GM08714 (cell line): ENCODE data around the gene MYCBP2.

Experiments
- H3K4me3 ChIP-seq: fragments of 200-500 bp; sonication (Bioruptor generic); 2 replicates; pipeline ENCODE4 v1.5.1; 2014; ENCODE audit warnings: mild to moderate bottlenecking, low read length, inconsistent platforms
- ZNF274 ChIP-seq: IDR thresholded peaks from 2 replicates; pipeline ENCODE4 v1.6.1; 2012; ENCODE audit warnings: mild to moderate bottlenecking, low read depth, low read length

The MYCBP2 gene, protein sequence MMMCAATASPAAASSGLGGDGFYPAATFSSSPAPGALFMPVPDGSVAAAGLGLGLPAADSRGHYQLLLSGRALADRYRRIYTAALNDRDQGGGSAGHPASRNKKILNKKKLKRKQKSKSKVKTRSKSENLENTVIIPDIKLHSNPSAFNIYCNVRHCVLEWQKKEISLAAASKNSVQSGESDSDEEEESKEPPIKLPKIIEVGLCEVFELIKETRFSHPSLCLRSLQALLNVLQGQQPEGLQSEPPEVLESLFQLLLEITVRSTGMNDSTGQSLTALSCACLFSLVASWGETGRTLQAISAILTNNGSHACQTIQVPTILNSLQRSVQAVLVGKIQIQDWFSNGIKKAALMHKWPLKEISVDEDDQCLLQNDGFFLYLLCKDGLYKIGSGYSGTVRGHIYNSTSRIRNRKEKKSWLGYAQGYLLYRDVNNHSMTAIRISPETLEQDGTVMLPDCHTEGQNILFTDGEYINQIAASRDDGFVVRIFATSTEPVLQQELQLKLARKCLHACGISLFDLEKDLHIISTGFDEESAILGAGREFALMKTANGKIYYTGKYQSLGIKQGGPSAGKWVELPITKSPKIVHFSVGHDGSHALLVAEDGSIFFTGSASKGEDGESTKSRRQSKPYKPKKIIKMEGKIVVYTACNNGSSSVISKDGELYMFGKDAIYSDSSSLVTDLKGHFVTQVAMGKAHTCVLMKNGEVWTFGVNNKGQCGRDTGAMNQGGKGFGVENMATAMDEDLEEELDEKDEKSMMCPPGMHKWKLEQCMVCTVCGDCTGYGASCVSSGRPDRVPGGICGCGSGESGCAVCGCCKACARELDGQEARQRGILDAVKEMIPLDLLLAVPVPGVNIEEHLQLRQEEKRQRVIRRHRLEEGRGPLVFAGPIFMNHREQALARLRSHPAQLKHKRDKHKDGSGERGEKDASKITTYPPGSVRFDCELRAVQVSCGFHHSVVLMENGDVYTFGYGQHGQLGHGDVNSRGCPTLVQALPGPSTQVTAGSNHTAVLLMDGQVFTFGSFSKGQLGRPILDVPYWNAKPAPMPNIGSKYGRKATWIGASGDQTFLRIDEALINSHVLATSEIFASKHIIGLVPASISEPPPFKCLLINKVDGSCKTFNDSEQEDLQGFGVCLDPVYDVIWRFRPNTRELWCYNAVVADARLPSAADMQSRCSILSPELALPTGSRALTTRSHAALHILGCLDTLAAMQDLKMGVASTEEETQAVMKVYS (N-terminal part only)

DNA sequence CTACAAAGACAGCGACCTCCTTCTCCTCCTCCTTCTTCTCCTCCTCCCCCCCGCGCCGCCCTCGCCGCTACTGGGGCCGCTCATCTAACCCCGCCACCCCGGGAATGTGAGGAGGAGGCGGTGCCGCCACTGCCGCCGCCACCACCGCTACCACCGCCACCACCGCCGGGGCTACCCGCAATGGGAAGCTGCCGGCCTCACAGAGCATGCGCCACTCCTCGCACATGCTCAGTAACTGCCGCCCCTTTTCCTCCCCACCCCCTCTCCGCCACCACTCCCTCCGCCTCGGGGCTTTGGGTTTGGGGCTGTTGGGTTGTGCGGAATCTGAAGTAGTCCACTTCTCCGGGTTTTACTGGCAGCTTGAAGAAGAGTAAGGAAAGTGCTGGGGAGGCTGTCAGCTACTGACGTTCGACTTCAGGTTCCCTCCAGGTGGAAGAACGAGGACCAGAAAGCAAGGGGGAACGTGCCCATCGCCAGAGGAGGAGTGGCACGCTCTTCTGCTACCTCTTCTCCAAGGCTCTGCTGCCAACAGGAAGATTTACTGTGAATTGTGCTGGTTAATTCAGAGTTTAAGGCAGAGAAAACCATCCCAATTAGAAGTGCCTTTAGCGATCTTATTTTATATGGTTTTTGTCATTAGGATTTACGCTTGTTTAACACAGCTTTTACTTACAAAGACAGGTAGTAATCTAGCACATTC, at the start of gene MYCBP2:
MYCBP2 (minus strand) TSS at position 190 of the 700 bp plus-strand sequence. CDS start 319 bp downstream, outside the sequence.
- H3K4me3 ChIP-seq = peak within 1 kb of the TSS; percentile 99
- TF ChIP-seq ZNF274 = no peak

DNA sequence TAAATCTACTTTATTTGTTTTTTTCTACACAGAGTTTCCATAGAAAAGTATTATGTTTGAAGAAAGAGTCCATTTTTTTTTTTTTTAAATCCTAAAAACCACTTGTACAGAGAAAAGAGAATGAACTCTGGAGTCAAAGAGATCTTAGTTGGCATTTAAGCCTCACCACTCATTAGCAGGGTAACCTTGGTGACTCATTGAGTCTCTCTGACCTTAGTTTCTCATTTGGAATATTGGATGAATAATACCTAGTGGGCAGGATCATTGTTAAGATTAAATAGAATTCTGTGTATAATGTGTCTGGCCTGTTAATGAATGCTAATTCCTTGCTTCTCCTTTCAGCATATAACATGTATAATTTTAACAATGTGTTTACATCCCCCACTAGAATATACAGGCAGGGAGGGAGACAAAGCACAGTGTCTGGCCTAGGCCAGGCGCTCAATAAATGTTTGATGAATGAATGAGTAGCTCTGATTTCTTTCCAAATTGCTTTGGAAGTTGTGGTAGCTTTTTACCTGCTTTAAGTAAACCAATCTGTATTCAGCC, 48.7 kb upstream of the MYCBP2 start:
- H3K4me3 ChIP-seq = no peak overlapping the region
- no peak for TF ChIP-seq ZNF274

DNA sequence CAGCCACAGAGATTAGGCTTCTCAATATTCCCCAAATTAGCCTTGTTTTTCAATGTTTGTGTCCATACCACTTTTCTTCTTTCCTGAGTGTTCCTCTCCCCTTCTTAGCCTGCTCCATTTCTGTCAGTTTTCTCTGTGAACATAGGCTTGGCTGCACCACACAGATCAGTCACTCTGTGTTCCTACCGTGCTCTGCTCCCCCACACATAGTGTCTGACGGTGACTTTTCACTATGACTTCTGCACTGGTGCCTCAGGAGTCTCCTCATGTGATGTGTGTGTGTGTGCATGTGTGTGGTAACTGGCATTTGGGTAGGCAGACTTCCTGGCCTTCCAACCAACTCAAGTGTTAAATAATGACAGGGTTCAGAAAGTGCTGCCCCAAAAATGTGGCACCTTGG, 47.9 kb upstream of the MYCBP2 start:
- no peak overlapping the region for H3K4me3 ChIP-seq
- no peak for TF ChIP-seq ZNF274

DNA sequence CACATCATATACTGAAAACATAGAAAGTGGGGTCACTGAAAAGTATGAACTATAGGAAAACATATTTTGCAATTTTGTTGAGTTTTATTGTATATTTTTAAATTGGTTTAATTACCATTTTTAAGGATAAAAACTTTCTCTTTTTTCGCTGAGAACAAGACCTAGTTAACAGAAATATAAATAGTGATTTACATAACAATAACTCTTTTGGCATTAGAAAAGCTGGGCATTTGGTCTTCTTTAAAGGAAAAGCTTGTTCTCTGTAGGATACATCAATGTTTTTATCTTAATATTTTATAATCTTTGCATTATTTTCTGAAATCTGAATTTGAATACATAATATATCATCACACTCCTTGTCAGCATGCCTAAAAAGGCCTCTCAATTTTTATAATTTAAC, 47.4 kb upstream of the MYCBP2 start:
- TF ChIP-seq ZNF274 = no peak
- H3K4me3 ChIP-seq = no peak overlapping the region

DNA sequence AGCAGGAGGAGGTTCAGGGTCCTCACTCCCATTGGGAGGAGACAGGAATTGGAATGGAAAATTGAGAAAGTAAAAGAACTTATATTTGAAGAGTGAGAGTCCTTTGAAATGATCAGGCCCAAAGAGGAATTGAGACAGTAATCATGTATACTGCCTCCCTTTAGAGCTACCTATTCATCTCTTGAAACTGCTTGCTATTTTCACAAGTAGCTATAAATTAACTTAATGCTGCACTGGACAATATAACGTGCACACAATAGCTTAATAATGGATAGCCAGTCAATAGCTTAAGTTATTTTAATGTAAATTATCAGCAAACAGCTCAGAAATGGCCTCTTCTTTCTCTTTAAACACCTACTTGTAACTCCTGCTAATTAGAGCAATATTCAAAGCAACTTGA, 46.6 kb upstream of the MYCBP2 start:
- TF ChIP-seq ZNF274 = no peak
- H3K4me3 ChIP-seq = no peak overlapping the region

DNA sequence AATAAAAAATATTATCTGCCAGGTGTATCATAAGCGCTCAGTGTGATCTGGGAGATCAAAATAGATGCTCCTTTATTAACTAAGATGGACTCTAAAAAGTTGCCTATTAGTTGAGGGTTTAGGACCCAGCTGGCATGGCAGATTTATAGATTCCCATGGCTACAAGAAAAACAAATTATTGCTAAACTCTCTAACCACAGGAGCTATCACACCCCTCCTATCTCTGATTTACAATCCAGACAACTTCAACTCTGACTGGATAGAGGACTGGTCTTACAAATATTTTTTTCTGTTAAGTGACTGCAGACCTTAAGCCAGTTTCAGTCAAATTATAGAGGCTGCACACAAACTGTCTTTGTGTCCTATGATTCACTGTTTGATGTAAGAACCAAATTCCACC, 45.4 kb upstream of the MYCBP2 start:
- H3K4me3 ChIP-seq = no peak overlapping the region
- TF ChIP-seq ZNF274 = no peak

DNA sequence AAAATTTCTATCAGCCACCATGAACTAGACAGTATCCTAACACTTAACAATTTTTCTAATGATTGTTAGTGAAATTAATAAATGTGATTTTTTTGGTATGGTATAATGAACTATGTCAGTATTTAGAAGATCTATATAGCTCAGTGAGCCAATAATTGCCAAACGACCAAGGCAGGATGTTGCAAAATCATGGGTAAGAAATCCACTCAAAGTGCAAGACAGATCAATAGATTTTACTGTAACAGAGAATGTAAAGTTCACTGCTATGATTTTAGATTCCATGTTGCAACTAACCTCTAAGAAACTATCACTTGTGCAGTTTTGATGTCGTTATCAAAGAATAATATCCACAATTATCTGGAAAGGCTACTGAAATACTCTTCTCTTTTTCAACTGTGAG, 44.0 kb upstream of the MYCBP2 start:
- no peak overlapping the region for H3K4me3 ChIP-seq
- no peak for TF ChIP-seq ZNF274

DNA sequence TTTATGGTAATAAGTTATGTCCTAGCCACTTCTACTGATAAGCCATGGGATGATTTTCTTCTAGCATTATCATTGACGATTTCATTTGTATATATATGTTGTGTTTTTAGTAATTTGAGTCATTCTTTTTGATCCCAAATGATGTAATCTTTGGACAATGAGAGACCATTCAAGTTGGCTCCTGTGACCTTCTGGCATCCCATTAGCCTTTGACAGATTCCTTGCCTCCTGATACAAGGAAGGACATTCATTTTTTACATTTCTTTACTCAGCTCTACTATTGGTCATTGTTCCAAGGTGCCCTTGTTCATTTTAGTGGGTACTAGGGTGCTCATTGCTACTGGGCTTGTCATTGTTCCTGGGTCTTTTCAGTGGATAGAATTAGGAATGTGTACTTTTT, 35.3 kb upstream of the MYCBP2 start:
- H3K4me3 ChIP-seq = no peak overlapping the region
- no peak for TF ChIP-seq ZNF274

DNA sequence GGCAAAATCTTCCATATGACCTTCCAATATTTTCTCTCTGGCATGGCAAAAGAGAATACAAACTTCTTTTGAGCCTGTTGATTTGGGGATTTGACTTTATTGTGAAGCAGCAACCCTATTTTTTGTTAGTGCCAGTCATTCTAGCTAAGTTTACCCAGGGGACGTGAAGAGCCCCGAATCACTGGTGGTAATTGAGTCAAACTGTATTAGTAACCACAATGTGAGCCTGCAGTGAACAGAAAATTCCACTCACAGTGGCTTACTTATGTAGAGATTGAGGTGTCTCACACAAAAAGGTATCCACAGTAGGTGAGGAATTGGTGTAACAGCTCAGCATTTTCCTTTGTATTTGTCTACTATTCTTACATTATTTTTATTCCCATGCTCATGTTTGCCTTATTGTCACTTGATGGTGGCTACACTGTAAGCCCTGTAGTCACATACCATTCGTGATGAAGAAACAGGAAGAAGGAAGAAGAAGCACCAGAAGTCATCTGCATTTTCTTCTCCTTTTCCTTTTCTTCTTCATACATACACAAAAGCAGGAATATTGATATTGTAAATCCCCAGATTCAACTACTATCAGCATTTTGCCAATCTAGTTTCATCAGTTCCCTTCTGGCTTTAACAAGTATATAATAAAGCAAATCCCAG, 33.3 kb upstream of the MYCBP2 start:
- no peak for TF ChIP-seq ZNF274

DNA sequence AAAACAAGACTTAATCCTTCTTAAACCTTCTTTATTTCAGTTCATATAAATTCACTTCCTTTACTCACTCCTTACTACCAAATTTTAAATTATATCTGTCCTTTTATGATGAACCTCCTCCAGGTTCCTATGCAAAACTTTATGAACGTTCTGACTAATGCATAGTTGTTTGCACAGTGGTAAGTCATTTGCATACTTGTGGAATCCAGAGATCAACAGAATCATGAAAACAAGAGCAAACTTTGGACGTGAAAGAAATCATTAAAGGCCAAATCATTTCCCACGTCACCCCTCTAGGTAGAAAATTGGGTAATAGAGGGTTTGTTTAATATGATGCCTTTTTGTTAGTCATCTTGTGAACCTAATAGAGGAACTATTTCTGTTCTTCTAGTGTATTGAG, 32.3 kb upstream of the MYCBP2 start:
- TF ChIP-seq ZNF274 = no peak
- no peak overlapping the region for H3K4me3 ChIP-seq

More for the DNA sequence above, 33.3 kb upstream of the MYCBP2 start:
- no peak overlapping the region for H3K4me3 ChIP-seq

DNA sequence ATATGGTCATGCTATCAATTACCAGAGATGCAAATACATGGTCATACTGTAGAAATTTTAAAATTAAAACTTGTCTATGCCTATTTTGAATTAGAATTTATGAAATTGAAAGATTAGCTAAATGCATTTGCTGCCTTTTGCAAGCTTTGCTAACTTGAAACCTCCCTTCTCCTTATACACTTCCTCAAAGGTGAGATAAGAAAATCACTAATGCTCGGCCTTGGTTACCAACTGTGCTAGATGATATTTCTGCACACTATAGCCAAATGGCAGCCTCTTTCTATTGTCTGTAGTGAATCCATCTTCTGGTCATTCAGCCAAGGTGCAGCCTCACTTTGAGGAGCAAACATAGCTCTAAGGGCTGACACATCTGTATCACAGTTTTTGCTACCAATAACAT, 31.1 kb upstream of the MYCBP2 start:
- no peak for TF ChIP-seq ZNF274

DNA sequence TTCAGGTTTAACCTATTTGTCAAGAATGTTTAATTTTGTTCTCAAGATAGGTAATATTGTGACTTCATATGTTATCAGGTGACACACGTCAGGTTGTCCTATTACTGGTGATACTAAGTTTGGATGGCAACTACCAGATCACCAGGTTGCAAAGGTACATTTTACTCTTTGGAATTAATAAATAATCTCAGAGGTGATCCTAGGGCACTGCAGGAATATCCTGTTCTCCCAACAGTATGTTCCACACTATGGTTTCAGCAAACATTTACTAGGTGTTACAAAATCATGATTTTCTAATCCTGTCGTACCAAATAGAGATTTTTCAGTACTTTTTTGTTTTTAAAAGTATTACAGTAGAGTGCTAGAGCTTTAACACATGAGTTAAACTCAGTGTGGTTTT, 29.3 kb upstream of the MYCBP2 start:
- TF ChIP-seq ZNF274 = no peak
- H3K4me3 ChIP-seq = no peak overlapping the region

More for the DNA sequence above, 31.1 kb upstream of the MYCBP2 start:
- no peak overlapping the region for H3K4me3 ChIP-seq

DNA sequence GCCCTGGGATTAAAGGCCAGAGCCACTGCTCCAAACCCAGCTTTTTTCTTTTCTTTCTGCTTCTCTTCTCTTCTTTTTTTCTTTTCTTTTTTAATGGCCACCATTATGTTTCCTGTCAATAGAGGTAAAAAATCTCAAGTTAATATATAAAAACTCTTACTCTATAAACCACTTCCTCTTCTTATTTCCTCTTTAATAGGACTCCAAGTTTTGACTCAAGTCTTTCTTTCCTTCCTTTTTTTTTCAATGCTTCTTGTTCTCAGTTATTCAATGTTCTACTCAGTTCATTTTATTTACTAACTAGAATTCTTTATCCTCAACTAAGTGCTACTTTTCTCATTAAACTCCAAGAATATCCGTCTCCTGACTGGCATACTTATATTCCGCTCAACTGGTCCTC, 27.1 kb upstream of the MYCBP2 start:
- no peak for TF ChIP-seq ZNF274
- H3K4me3 ChIP-seq = no peak overlapping the region; the same call in 1 of the 2 replicates
